H1 (cell line): ENCODE results near the gene RNF114. TPM values are rescaled to one million over a fixed set of nuclear protein-coding genes. Genes with fewer than 3 reads are reported as not detected.

Experiments
- CTCF ChIA-PET: fragments of 300-600 bp; sonication (Branson Sonifier 250); formaldehyde crosslinking; loops from one replicate; lab custom pipeline; 2021; ENCODE audit not compliant: partially characterized antibody; lab: Charles Lee
- POLR2A ChIA-PET: fragments of 300-600 bp; sonication (Branson Sonifier 250); formaldehyde crosslinking; loops from one replicate; lab custom pipeline; 2021; ENCODE audit warnings: inconsistent platforms; ENCODE audit not compliant: partially characterized antibody; lab: Charles Lee
- DNase-seq, 2 experiments: peaks; one replicate each; pipeline versions ENCODE4 v3.0.0 to v3.0.0-alpha.2; 2010 to 2022; ENCODE audit warnings: low spot score in 2 of 2, low read depth in 1 of 2, mixed read lengths in 1 of 2
- FAIRE-seq: peaks from 2 replicates; lab custom pipeline; 2011; peaks lifted over from hg19 to GRCh38; lab: Jason Lieb, UNC
- H2AFZ ChIP-seq: 2 replicates; pipeline ENCODE4 v1.8.1; 2012; ENCODE audit warnings: low read length, inconsistent platforms
- H2AK5ac ChIP-seq: 2 replicates; pipeline ENCODE4 v1.6.1; 2013; ENCODE audit warnings: low read depth, low read length
- H2BK120ac ChIP-seq: replicated peaks from 2 replicates; pipeline ENCODE3; 2013; ENCODE audit warnings: low read depth, low read length, inconsistent platforms
- H2BK12ac ChIP-seq: 2 replicates; pipeline ENCODE4 v1.6.1; 2013; ENCODE audit warnings: low read depth, low read length
- H2BK15ac ChIP-seq: 2 replicates; pipeline ENCODE4 v1.6.1; 2013; ENCODE audit warnings: low read length
- H2BK20ac ChIP-seq: 2 replicates; pipeline ENCODE4 v1.6.1; 2013; ENCODE audit warnings: low read length
- H2BK5ac ChIP-seq: 2 replicates; pipeline ENCODE4 v1.6.1; 2013; ENCODE audit warnings: low read depth, low read length
- H3K14ac ChIP-seq: 2 replicates; pipeline ENCODE4 v1.6.1; 2013; ENCODE audit warnings: inconsistent platforms; ENCODE audit not compliant: insufficient read length
- H3K18ac ChIP-seq: 2 replicates; pipeline ENCODE4 v1.6.1; 2013; ENCODE audit warnings: low read length; ENCODE audit errors: extremely low read depth
- H3K23ac ChIP-seq: 2 replicates; pipeline ENCODE4 v1.6.1; 2013; ENCODE audit warnings: inconsistent platforms; ENCODE audit not compliant: insufficient read length
- H3K23me2 ChIP-seq: 2 replicates; pipeline ENCODE4 v1.6.1; 2013; ENCODE audit warnings: low read depth, low read length
- H3K27ac ChIP-seq: 2 replicates; pipeline ENCODE4 v1.6.1; 2011; ENCODE audit warnings: low read depth, low read length, inconsistent platforms
- H3K27me3 ChIP-seq, 4 experiments: replicated peaks in 1 of 4; 1 replicate in 1 of 4; 2 replicates in 3 of 4; pipeline versions ENCODE4 v1.6.1 to v1.8.1; 2011 to 2013; ENCODE audit warnings: low read length in 3 of 4, mild to moderate bottlenecking in 3 of 4, inconsistent platforms in 2 of 4, mixed read lengths in 2 of 4, moderate library complexity in 1 of 4; ENCODE audit not compliant: control insufficient read depth in 3 of 4, insufficient read depth in 3 of 4; ENCODE audit errors: extremely low read depth in 1 of 4
- H3K36me3 ChIP-seq, 4 experiments: 2 replicates each; pipeline versions ENCODE4 v1.6.1 to v1.8.1; 2011 to 2013; ENCODE audit warnings: mild to moderate bottlenecking in 4 of 4, low read length in 3 of 4, moderate library complexity in 2 of 4, control low read depth in 1 of 4, inconsistent platforms in 1 of 4; ENCODE audit not compliant: insufficient read depth in 4 of 4, control insufficient read depth in 2 of 4
- H3K4ac ChIP-seq: replicated peaks from 2 replicates; pipeline ENCODE3; 2013; ENCODE audit warnings: low read length, low read depth, mixed read lengths, inconsistent platforms; ENCODE audit not compliant: insufficient read length
- H3K4me1 ChIP-seq, 4 experiments: replicated peaks in 1 of 4; 1 replicate in 1 of 4; 2 replicates in 3 of 4; pipeline versions ENCODE4 v1.6.1 to v1.8.1; 2011 to 2013; ENCODE audit warnings: low read length in 3 of 4, inconsistent platforms in 2 of 4, mixed read lengths in 1 of 4; ENCODE audit not compliant: insufficient read depth in 4 of 4, control insufficient read depth in 3 of 4
- H3K4me2 ChIP-seq, 2 experiments: 2 replicates each; pipeline versions ENCODE4 v1.6.1 to v1.8.1; 2011 to 2013; ENCODE audit warnings: low read depth in 2 of 2, low read length in 2 of 2, control low read depth in 1 of 2, inconsistent platforms in 1 of 2, mild to moderate bottlenecking in 1 of 2; ENCODE audit not compliant: insufficient read depth in 1 of 2
- H3K4me3 ChIP-seq, 4 experiments: fragments of 200-600, 300-600 bp in 1 of 4; sonication (generic), shearing (Covaris generic), sonication (Bioruptor Twin) in 1 of 4; 2 replicates each; pipeline versions ENCODE4 v1.5.1 to v1.8.1; 2011 to 2016; ENCODE audit warnings: low read length in 4 of 4, low read depth in 3 of 4, control low read depth in 2 of 4, inconsistent platforms in 2 of 4, mild to moderate bottlenecking in 2 of 4, mixed read lengths in 1 of 4, moderate library complexity in 1 of 4; ENCODE audit not compliant: insufficient read depth in 2 of 4; ENCODE audit errors: extremely low read depth in 1 of 4
- H3K56ac ChIP-seq: replicated peaks from 2 replicates; pipeline ENCODE3; 2013; ENCODE audit warnings: low read depth, mild to moderate bottlenecking, mixed read lengths, low read length, inconsistent platforms; ENCODE audit not compliant: insufficient read length
- H3K79me1 ChIP-seq: 2 replicates; pipeline ENCODE4 v1.6.1; 2013; ENCODE audit warnings: low read depth, low read length, control low read depth
- H3K79me2 ChIP-seq, 2 experiments: 2 replicates each; pipeline versions ENCODE4 v1.6.1 to v1.8.1; 2012 to 2013; ENCODE audit warnings: low read length in 2 of 2, mild to moderate bottlenecking in 2 of 2, inconsistent platforms in 1 of 2; ENCODE audit not compliant: insufficient read depth in 2 of 2, control insufficient read depth in 1 of 2
- H3K9ac ChIP-seq, 4 experiments: replicated peaks in 1 of 4; 1 replicate in 1 of 4; 2 replicates in 3 of 4; pipeline versions ENCODE4 v1.6.1 to v1.8.1; 2011 to 2013; ENCODE audit warnings: low read depth in 3 of 4, low read length in 3 of 4, control low read depth in 2 of 4, mild to moderate bottlenecking in 2 of 4, moderate library complexity in 2 of 4, inconsistent platforms in 1 of 4; ENCODE audit errors: extremely low read depth in 1 of 4
- H3K9me3 ChIP-seq, 2 experiments: 2 replicates each; pipeline versions ENCODE4 v1.6.1 to v1.8.1; 2012 to 2013; ENCODE audit warnings: mild to moderate bottlenecking in 2 of 2, moderate library complexity in 2 of 2, control low read depth in 1 of 2, inconsistent platforms in 1 of 2, low read depth in 1 of 2, low read length in 1 of 2, mixed read lengths in 1 of 2; ENCODE audit not compliant: insufficient read depth in 2 of 2
- H4K20me1 ChIP-seq, 2 experiments: replicated peaks in 1 of 2; 2 replicates each; pipeline versions ENCODE3 to v1.8.1; 2011 to 2013; ENCODE audit warnings: inconsistent platforms in 2 of 2, low read length in 2 of 2, mild to moderate bottlenecking in 1 of 2; ENCODE audit not compliant: insufficient read depth in 2 of 2, control insufficient read depth in 1 of 2
- H4K5ac ChIP-seq: 2 replicates; pipeline ENCODE4 v1.6.1; 2013; ENCODE audit warnings: low read length, low read depth, mixed read lengths, inconsistent platforms; ENCODE audit not compliant: insufficient read length
- H4K8ac ChIP-seq: 2 replicates; pipeline ENCODE4 v1.8.0; 2013; ENCODE audit warnings: mild to moderate bottlenecking, moderate library complexity, low read length, inconsistent platforms; ENCODE audit not compliant: insufficient read depth; ENCODE audit errors: extremely low read depth
- H4K91ac ChIP-seq: replicated peaks from 2 replicates; pipeline ENCODE3; 2013; ENCODE audit warnings: low read length, mixed read lengths, inconsistent platforms; ENCODE audit not compliant: insufficient read length
- CREB1 ChIP-seq: IDR thresholded peaks from 2 replicates; pipeline ENCODE4 v1.6.1; 2012; ENCODE audit warnings: inconsistent platforms
- EP300 ChIP-seq, 2 experiments: IDR thresholded peaks; 1 replicate in 1 of 2; 2 replicates in 1 of 2; pipeline ENCODE4 v1.6.1; 2011 to 2012; ENCODE audit warnings: low read depth in 2 of 2, low read length in 2 of 2, mild to moderate bottlenecking in 2 of 2, borderline replicate concordance in 1 of 2, inconsistent platforms in 1 of 2, moderate library complexity in 1 of 2
- NANOG ChIP-seq: IDR thresholded peaks from 2 replicates; pipeline ENCODE4 v1.6.1; 2011; ENCODE audit warnings: low read length, low read depth, mild to moderate bottlenecking, inconsistent platforms; ENCODE audit not compliant: insufficient read depth, poor library complexity, severe bottlenecking
- WGBS, 2 experiments: shearing (Covaris generic) in 1 of 2; methylation state at CpG; one replicate each; pipeline versions ENCODE4 v1.1.6 to v1.1.7; 2013 to 2015; ENCODE audit warnings: low lambda C conversion rate in 2 of 2, mixed read lengths in 2 of 2, inconsistent platforms in 1 of 2, low coverage in 1 of 2, missing lambda C conversion rate in 1 of 2; ENCODE audit not compliant: insufficient replicate concordance in 2 of 2, insufficient coverage in 1 of 2, insufficient read length in 1 of 2; ENCODE audit errors: extremely low coverage in 1 of 2, missing lambda C conversion rate in 1 of 2; 5-methylcytosine and 5-hydroxymethylcytosine counted together
- polyA plus RNA-seq, 7 experiments: library from polyadenylated mRNA; depleted of rRNA in 3 of 7; stranded (reverse) in 5 of 7; unstranded in 2 of 7; fragments of >200 nt in 5 of 7; fragments of 200-250 nt in 2 of 7; gene quantifications; 1 replicate in 5 of 7; 2 replicates in 1 of 7; 4 replicates in 1 of 7; pipeline versions ENCODE4 v1.2.1 to v1.2.3, GENCODE V29; 2011 to 2013; ENCODE audit warnings: missing spikeins in 2 of 7, mixed read lengths in 2 of 7
- small RNA-seq: library from polyadenylated mRNA; stranded (forward); fragments of <200 nt; extraction: miRNeasy Mini kit (QIAGEN cat#:217004); gene quantifications from one replicate; pipeline ENCODE3, GENCODE V24; 2013; ENCODE audit not compliant: insufficient read depth
- total RNA-seq: library from RNA; stranded (reverse); fragmentation: NEBNext Ultra II Directional; extraction: Animal tissue kit (Norgen Biotek cat#: 25700); gene quantifications from 2 replicates; pipeline ENCODE4 v1.2.1, GENCODE V29; 2021

The RNF114 gene
- total and polyA plus RNA-seq, 2 of the 8 experiments (the other 6 are each of a cell fraction or from before 2014, with no cell fraction given) = 81.7 to 89.9 TPM

GRCh38 chr20:50003253-50003656 lies 67.1 kb downstream of the RNF114 start:
- Histone ChIP-seq H2AFZ (no peak overlapping the region), H4K20me1 (no peaks in the 10 kb centered on the region), H3K4me2 (no peak overlapping the region), H3K14ac (no peak overlapping the region), H2BK15ac (no peak overlapping the region), H2BK5ac (no peak overlapping the region), H3K56ac (no peak overlapping the region), H3K79me2 (no peaks in the 10 kb centered on the region), H2BK20ac (no peak overlapping the region), H4K8ac (no peak overlapping the region), H2BK12ac (no peak overlapping the region), H3K18ac (no peak overlapping the region), H3K9ac (no peak overlapping the region), H3K9me3 (no peaks in the 10 kb centered on the region), H3K27me3 (peaks cover 0 to 2% (median 0%) of the 10 kb centered on the region in 4 experiments; a peak in 1 of 7 replicates), H3K79me1 (no peaks in the 10 kb centered on the region), H3K4me3 (no peak overlapping the region), H2BK120ac (no peak overlapping the region), H3K4me1 (0 out of 7 replicates have a peak, but pooled peaks cover 0 to 2% (median 0%) of the 10 kb centered on the region in 4 experiments), H4K91ac (no peak overlapping the region), H2AK5ac (no peak overlapping the region), H3K23ac (no peak overlapping the region), H3K23me2 (no peaks in the 10 kb centered on the region), H3K27ac (no peak overlapping the region), H4K5ac (no peak overlapping the region), H3K36me3 (no peaks in the 10 kb centered on the region), H3K4ac (no peak overlapping the region)
- CTCF ChIA-PET = interaction anchor here (0.7 to 1.5 kb wide), 3 partner anchors 12 to 68 kb away, joined by 3 to 4 read pairs (median 3); no protein-coding TSS in a partner anchor
- no peak for DNase-seq
- WGBS, 2 experiments = 92% methylated on average over 4 of the region's 4 CpGs; no CpG with 5 or more reads in 1 of the 2 experiments
- POLR2A ChIA-PET = no interaction called here
- TF ChIP-seq CREB1 = no peak
- no peak for TF ChIP-seq EP300 (IDR thresholded peaks at IDR 0.05; ENCODE audit: borderline replicate concordance in 1 of 2, low read depth in 2 of 2, low read length in 2 of 2)
- no peak for TF ChIP-seq NANOG
- no peak for FAIRE-seq

Small RNAs within 50 kb of the gene (small RNA-seq; reads per million reads assigned to genes)
- gene RF00017 (not detected), gene RF00019 (not detected), gene RNU6-147P (not detected)

Other genes with a start within 250 kb of the RNF114 start
- 73.5 and 75.4 TPM in 2 replicates for gene B4GALT5, start 222.5 kb upstream of the RNF114 start, total RNA-seq
- gene B4GALT5, start 222.5 kb upstream of the RNF114 start, polyA plus RNA-seq (2011; rRNA removed) = 39.1 and 46.5 TPM in 2 replicates
- 6.2 and 6.7 TPM in 2 replicates for gene SLC9A8, start 123.6 kb upstream of the RNF114 start, total RNA-seq
- 3.2 and 5.0 TPM in 2 replicates for gene SLC9A8, start 123.6 kb upstream of the RNF114 start, polyA plus RNA-seq (2011; rRNA removed)
- 11.9 and 13.0 TPM in 2 replicates for gene SPATA2, start 20.9 kb upstream of the RNF114 start, total RNA-seq
- 11.0 and 15.4 TPM in 2 replicates for gene SPATA2, start 20.9 kb upstream of the RNF114 start, polyA plus RNA-seq (2011; rRNA removed)
- gene SNAI1, start 46.6 kb downstream of the RNF114 start, total RNA-seq = 6.5 and 7.7 TPM in 2 replicates
- gene SNAI1, start 46.6 kb downstream of the RNF114 start, polyA plus RNA-seq (2011; rRNA removed) = 8.0 and 10.6 TPM in 2 replicates
- 184 and 185 TPM in 2 replicates for gene UBE2V1, start 176.8 kb downstream of the RNF114 start, total RNA-seq
- gene UBE2V1, start 176.8 kb downstream of the RNF114 start, polyA plus RNA-seq (2011; rRNA removed) = 131 and 141 TPM in 2 replicates
- 28.9 and 33.3 TPM in 2 replicates for gene PEDS1, start 217.3 kb downstream of the RNF114 start, total RNA-seq
- 75.9 and 82.7 TPM in 2 replicates for gene PEDS1, start 217.3 kb downstream of the RNF114 start, polyA plus RNA-seq (2011; rRNA removed)